H1 (cell line): ENCODE results near the gene PBXIP1. TPM values are rescaled to one million over a fixed set of nuclear protein-coding genes. Genes with fewer than 3 reads are reported as not detected.

ENCODE experiments used
- JUN ChIP-seq: IDR thresholded peaks from 2 replicates; pipeline ENCODE4 v1.6.1; 2011; ENCODE audit warnings: low read depth, mild to moderate bottlenecking, improper control_type of control experiment, low read length
- RNF2 ChIP-seq: fragments of 200-900, 300-1000 bp; sonication (generic); IDR thresholded peaks from 2 replicates; pipeline ENCODE4 v1.7.1; 2016; ENCODE audit warnings: borderline replicate concordance, low read depth, mild to moderate bottlenecking, antibody characterized with exemption, low read length; ENCODE audit not compliant: poor library complexity, severe bottlenecking; ENCODE audit errors: missing control alignments
- polyA plus RNA-seq, 7 experiments: library from polyadenylated mRNA; depleted of rRNA in 3 of 7; stranded (reverse) in 5 of 7; unstranded in 2 of 7; fragments of >200 nt in 5 of 7; fragments of 200-250 nt in 2 of 7; gene quantifications; 1 replicate in 5 of 7; 2 replicates in 1 of 7; 4 replicates in 1 of 7; pipeline versions ENCODE4 v1.2.1 to v1.2.3, GENCODE V29; 2011 to 2013; ENCODE audit warnings: missing spikeins in 2 of 7, mixed read lengths in 2 of 7
- total RNA-seq: library from RNA; stranded (reverse); fragmentation: NEBNext Ultra II Directional; extraction: Animal tissue kit (Norgen Biotek cat#: 25700); gene quantifications from 2 replicates; pipeline ENCODE4 v1.2.1, GENCODE V29; 2021

The PBXIP1 gene
- total and polyA plus RNA-seq, 2 of the 8 experiments (the other 6 are each of a cell fraction or from before 2014, with no cell fraction given), result 12.0 to 19.8 TPM

GRCh38 chr1:154911691-154912550 is 44.0 kb downstream of the PBXIP1 start (continued):
- no peak for TF ChIP-seq RNF2
- no peak for TF ChIP-seq JUN
